ENCODE results near the gene NCK1.

DNA sequence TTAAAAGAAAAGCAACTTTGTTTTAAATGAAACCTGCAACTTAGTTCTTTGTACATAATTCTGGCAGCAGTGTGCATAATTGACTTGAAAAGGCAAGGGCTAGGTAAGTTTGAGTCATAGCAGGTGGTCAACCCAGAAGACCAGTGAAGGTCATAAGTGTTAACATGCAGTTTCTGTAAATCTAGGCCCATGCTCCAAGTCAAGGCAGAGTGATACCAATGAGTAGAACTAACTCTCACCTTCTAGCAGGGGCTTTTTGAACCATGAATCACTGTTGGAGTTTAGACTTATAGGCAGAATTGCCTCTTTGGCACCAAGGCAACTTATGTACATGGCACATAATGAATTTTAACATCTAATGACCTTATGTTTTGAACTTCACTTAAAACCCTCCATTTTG is 66.2 kb downstream of the NCK1 start:
- TF ChIP-seq JUNB (IDR thresholded peaks at IDR 0.05) (no peak), ZSCAN20 (CRISPR knock-in tag; IDR thresholded peaks at IDR 0.05) (no peak), MAZ (IDR thresholded peaks at IDR 0.05; ENCODE audit: borderline replicate concordance, low read depth, low read length) (no peak), CBX8 (IDR thresholded peaks at IDR 0.05) (no peak), RNF2 (IDR thresholded peaks at IDR 0.05; ENCODE audit: borderline replicate concordance, low read depth) (no peak)
- TF ChIP-seq, protein P1, sequence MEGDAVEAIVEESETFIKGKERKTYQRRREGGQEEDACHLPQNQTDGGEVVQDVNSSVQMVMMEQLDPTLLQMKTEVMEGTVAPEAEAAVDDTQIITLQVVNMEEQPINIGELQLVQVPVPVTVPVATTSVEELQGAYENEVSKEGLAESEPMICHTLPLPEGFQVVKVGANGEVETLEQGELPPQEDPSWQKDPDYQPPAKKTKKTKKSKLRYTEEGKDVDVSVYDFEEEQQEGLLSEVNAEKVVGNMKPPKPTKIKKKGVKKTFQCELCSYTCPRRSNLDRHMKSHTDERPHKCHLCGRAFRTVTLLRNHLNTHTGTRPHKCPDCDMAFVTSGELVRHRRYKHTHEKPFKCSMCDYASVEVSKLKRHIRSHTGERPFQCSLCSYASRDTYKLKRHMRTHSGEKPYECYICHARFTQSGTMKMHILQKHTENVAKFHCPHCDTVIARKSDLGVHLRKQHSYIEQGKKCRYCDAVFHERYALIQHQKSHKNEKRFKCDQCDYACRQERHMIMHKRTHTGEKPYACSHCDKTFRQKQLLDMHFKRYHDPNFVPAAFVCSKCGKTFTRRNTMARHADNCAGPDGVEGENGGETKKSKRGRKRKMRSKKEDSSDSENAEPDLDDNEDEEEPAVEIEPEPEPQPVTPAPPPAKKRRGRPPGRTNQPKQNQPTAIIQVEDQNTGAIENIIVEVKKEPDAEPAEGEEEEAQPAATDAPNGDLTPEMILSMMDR (IDR thresholded peaks at IDR 0.05): no peak

All from A549 (cell line).